ENCODE results near the gene MTA2.
"Not testable (repeated sequence)": the region's sequence is repeated elsewhere in the genome, so short reads cannot be mapped to it uniquely, and the experiment has no call there.

The MTA2 gene

DNA sequence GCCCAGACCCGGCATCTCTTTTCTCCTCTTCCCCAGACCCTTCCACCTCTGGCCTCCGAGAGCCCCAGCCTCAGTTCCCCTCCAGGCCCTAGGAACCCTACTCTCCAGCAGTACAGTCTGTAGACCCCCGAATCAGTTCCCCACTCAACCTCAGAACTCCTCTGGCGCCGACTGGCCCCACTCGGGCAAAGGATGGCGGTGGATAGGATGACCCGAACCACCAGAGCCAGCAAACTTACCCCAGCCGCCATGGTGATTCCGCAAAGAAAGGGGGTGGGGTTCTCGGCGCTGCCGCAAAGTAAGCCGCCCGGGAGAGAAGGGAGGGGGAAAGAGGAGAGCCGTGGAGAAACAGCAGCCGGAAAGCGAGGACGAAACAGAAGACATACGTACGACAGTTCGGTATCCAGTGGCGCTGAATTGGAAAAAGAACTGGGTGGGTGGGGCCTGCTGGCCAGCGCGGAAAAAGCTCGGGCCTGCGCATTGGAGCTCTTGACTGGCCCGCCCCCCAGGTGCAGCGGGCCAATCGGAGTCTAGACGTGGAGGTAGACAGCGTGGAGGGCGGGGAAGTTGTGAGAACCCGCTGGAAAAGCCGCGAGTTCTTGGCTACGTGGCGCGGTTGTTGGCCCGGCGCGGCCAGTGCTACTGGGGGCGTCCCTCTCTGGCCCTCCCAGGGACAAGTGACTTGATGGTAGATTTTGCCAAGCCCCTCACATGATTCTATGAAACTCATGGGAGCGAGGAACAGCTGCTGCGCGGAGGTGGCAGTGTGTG, 27.9 kb downstream of the MTA2 start, which contains the start of gene EEF1G:
Gene EEF1G, minus strand, starts transcription at position 300 of the 771 bp plus-strand sequence. Its CDS starts 49 bp downstream, at position 251.
- H2BK15ac ChIP-seq (replicated peaks; ENCODE audit: low read depth), result no peak within 1 kb of the TSS
- WGBS (ENCODE audit: extremely low coverage, insufficient coverage, low lambda C conversion rate), result no CpG with 5 or more reads among the region's 46 CpGs

DNA sequence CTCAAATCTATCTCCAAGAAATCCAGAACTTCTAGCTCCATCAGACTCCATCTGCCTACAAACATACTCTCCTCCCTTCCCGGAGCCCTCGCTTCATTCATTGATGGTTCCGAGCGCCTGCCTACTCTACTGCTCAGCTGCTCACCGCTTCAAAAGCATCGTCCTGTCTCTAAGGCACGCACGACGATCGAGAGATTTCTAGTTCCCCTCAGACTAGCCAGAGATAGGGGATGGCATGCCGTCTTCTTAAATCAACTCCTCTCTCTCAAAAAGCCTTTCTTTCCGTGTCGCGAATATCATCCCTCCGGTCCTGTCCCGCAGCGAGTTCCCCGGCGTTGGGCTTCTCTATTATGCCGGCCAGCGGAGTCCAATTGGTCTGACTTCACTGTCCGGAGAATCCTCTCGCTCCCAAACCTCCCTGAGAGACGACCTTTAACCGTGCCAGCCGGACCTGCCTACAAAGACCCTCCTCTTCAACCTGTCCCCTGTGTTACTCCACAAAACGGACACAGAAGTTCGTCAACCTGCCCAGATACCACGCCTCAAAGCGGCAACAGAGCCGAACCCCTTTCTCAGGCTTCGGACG, 28.6 kb downstream of the MTA2 start:
- no peak overlapping the region for H2BK120ac ChIP-seq (ENCODE audit: low read depth, low read length)
- peaks cover 10% of the 10 kb centered on the region for H3K79me1 ChIP-seq (ENCODE audit: low read length)
- peak; percentile 35 for DNase-seq
- no peak overlapping the region for H4K5ac ChIP-seq (ENCODE audit: low read length)
- no peak overlapping the region for H4K8ac ChIP-seq (ENCODE audit: low read depth, low read length)
- peak overlapping the region; percentile 95 for H3K56ac ChIP-seq (ENCODE audit: low read length)
- H3K18ac ChIP-seq (ENCODE audit: low read length), result peak overlapping the region; percentile 29
- H3K9ac ChIP-seq (ENCODE audit: low read length), result peak overlapping the region; percentile 93
- H3K4me1 ChIP-seq (ENCODE audit: control insufficient read depth, low read depth, low read length), result peaks cover 6% of the 10 kb centered on the region
- H3K36me3 ChIP-seq (ENCODE audit: control insufficient read depth, insufficient read depth, low read length), result peaks cover 15% of the 10 kb centered on the region
- no CpG with 5 or more reads among the region's 33 CpGs for WGBS (ENCODE audit: extremely low coverage, insufficient coverage, low lambda C conversion rate)
- H2AK5ac ChIP-seq (ENCODE audit: low read length), result peak overlapping the region; percentile 84
- H3K27ac ChIP-seq (ENCODE audit: low read depth, low read length), result peak overlapping the region; percentile 82
- H3K4ac ChIP-seq (ENCODE audit: low read depth, low read length), result peak overlapping the region; percentile 49
- H3K4me2 ChIP-seq (ENCODE audit: low read length), result peak overlapping the region; percentile 63
- peaks cover 40% of the 10 kb centered on the region for H3K79me2 ChIP-seq (ENCODE audit: control insufficient read depth, insufficient read depth, low read length)
- H3K23ac ChIP-seq (ENCODE audit: low read length), result peak overlapping the region; percentile 51
- H3K27me3 ChIP-seq (ENCODE audit: insufficient read depth, low read length, poor library complexity), result no peaks in the 10 kb centered on the region
- H2BK15ac ChIP-seq (replicated peaks; ENCODE audit: low read depth), result no peak overlapping the region
- peak overlapping the region; percentile 64 for H2BK5ac ChIP-seq (ENCODE audit: low read length)
- peak overlapping the region; percentile 91 for H3K4me3 ChIP-seq (ENCODE audit: low read length)

More for the DNA sequence above, 27.9 kb downstream of the MTA2 start, which contains the start of gene EEF1G:
- Histone ChIP-seq H2AK5ac (ENCODE audit: low read length) (peak within 1 kb of the TSS; percentile 84), H3K79me1 (ENCODE audit: low read length) (peaks cover 10% of the 10 kb centered on the region), H3K4me1 (ENCODE audit: control insufficient read depth, low read depth, low read length) (peaks cover 6% of the 10 kb centered on the region), H3K18ac (ENCODE audit: low read length) (peak within 1 kb of the TSS; percentile 52), H3K27me3 (ENCODE audit: insufficient read depth, low read length, poor library complexity) (no peaks in the 10 kb centered on the region), H3K9ac (ENCODE audit: low read length) (peak within 1 kb of the TSS; percentile 93), H3K36me3 (ENCODE audit: control insufficient read depth, insufficient read depth, low read length) (peaks cover 15% of the 10 kb centered on the region), H4K8ac (ENCODE audit: low read depth, low read length) (no peak within 1 kb of the TSS), H3K4me3 (ENCODE audit: low read length) (peak within 1 kb of the TSS; percentile 91), H2BK120ac (ENCODE audit: low read depth, low read length) (no peak within 1 kb of the TSS), H3K4ac (ENCODE audit: low read depth, low read length) (peak within 1 kb of the TSS; percentile 58), H3K4me2 (ENCODE audit: low read length) (peak within 1 kb of the TSS; percentile 92), H4K5ac (ENCODE audit: low read length) (no peak within 1 kb of the TSS), H3K27ac (ENCODE audit: low read depth, low read length) (peak within 1 kb of the TSS; percentile 82), H3K56ac (ENCODE audit: low read length) (peak within 1 kb of the TSS; percentile 95), H3K23ac (ENCODE audit: low read length) (peak within 1 kb of the TSS; percentile 51), H2BK5ac (ENCODE audit: low read length) (peak within 1 kb of the TSS; percentile 64), H3K79me2 (ENCODE audit: control insufficient read depth, insufficient read depth, low read length) (peaks cover 40% of the 10 kb centered on the region)
- DNase-seq, result peak; percentile 100

DNA sequence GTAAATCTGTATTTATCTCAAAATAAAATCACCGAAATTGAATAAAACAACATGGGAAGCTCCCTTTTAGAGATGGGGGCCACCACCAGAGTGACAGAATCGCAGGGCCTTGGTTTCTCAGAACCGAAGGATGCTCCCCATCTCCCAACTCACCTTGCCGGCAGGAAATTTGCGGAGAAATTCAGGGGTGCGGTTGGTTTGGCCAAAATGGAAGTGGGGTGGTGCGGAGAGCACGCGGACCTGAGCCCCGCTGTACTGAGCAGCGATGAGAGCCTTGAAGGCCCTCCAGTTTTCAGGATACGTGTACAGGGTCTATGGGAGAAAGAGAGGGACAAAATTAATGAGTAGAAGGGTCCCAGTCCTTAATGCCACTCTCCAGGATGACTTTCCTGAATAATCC, 29.2 kb downstream of the MTA2 start:
- H3K56ac ChIP-seq (ENCODE audit: low read length), result peak overlapping the region; percentile 95
- DNase-seq, result no peak
- no peak overlapping the region for H4K8ac ChIP-seq (ENCODE audit: low read depth, low read length)
- no peaks in the 10 kb centered on the region for H3K27me3 ChIP-seq (ENCODE audit: insufficient read depth, low read length, poor library complexity)
- H2AK5ac ChIP-seq (ENCODE audit: low read length), result no peak overlapping the region
- H3K4me2 ChIP-seq (ENCODE audit: low read length), result peak overlapping the region; percentile 63
- H3K79me1 ChIP-seq (ENCODE audit: low read length), result peaks cover 10% of the 10 kb centered on the region
- H3K36me3 ChIP-seq (ENCODE audit: control insufficient read depth, insufficient read depth, low read length), result peaks cover 15% of the 10 kb centered on the region
- H3K9ac ChIP-seq (ENCODE audit: low read length), result peak overlapping the region; percentile 93
- peaks cover 6% of the 10 kb centered on the region for H3K4me1 ChIP-seq (ENCODE audit: control insufficient read depth, low read depth, low read length)
- H2BK15ac ChIP-seq (replicated peaks; ENCODE audit: low read depth), result no peak overlapping the region
- H3K79me2 ChIP-seq (ENCODE audit: control insufficient read depth, insufficient read depth, low read length), result peaks cover 40% of the 10 kb centered on the region
- H3K27ac ChIP-seq (ENCODE audit: low read depth, low read length), result no peak overlapping the region
- no peak overlapping the region for H3K4ac ChIP-seq (ENCODE audit: low read depth, low read length)
- WGBS (ENCODE audit: extremely low coverage, insufficient coverage, low lambda C conversion rate), result no CpG with 5 or more reads among the region's 12 CpGs
- H3K18ac ChIP-seq (ENCODE audit: low read length), result no peak overlapping the region
- H3K4me3 ChIP-seq (ENCODE audit: low read length), result peak overlapping the region; percentile 91
- H4K5ac ChIP-seq (ENCODE audit: low read length), result no peak overlapping the region
- no peak overlapping the region for H2BK120ac ChIP-seq (ENCODE audit: low read depth, low read length)
- no peak overlapping the region for H3K23ac ChIP-seq (ENCODE audit: low read length)
- H2BK5ac ChIP-seq (ENCODE audit: low read length), result no peak overlapping the region

DNA sequence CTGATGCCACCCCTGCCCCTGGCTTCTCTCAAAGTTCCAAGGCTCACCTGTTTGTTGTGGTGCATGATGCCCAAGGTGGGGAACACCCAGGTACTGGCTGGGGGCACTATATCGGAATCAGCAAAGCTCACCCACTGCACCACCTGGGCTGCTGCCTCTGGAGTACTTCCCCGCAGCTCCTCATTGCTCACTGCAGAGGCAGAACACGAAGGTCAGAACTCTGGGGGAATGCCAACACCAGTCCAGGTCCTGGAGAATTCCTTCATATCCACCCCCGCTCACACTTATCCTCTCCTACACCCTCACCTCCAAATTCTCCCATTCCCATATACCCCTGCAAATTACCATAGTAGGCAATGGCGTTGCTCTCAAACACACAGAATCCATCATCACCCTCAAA, 30.2 kb downstream of the MTA2 start:
- not testable (repeated sequence) for H2BK5ac ChIP-seq (ENCODE audit: low read length); H3K4me3 ChIP-seq (ENCODE audit: low read length); H2AK5ac ChIP-seq (ENCODE audit: low read length); H3K4me1 ChIP-seq (ENCODE audit: control insufficient read depth, low read depth, low read length); H2BK15ac ChIP-seq (replicated peaks; ENCODE audit: low read depth); H2BK120ac ChIP-seq (ENCODE audit: low read depth, low read length); DNase-seq; H3K18ac ChIP-seq (ENCODE audit: low read length); H3K27me3 ChIP-seq (ENCODE audit: insufficient read depth, low read length, poor library complexity); H4K5ac ChIP-seq (ENCODE audit: low read length); H3K27ac ChIP-seq (ENCODE audit: low read depth, low read length); H4K8ac ChIP-seq (ENCODE audit: low read depth, low read length); H3K4ac ChIP-seq (ENCODE audit: low read depth, low read length); H3K23ac ChIP-seq (ENCODE audit: low read length)
- Histone ChIP-seq H3K4me2 (ENCODE audit: low read length) (peak overlapping the region; percentile 4), H3K79me2 (ENCODE audit: control insufficient read depth, insufficient read depth, low read length) (peaks cover 48% of the 10 kb centered on the region), H3K79me1 (ENCODE audit: low read length) (peaks cover 12% of the 10 kb centered on the region), H3K56ac (ENCODE audit: low read length) (peak overlapping the region; percentile 60), H3K36me3 (ENCODE audit: control insufficient read depth, insufficient read depth, low read length) (peaks cover 22% of the 10 kb centered on the region), H3K9ac (ENCODE audit: low read length) (peak overlapping the region; percentile 93)
- 100% methylated on average over 1 of the region's 5 CpGs for WGBS (ENCODE audit: extremely low coverage, insufficient coverage, low lambda C conversion rate)

DNA sequence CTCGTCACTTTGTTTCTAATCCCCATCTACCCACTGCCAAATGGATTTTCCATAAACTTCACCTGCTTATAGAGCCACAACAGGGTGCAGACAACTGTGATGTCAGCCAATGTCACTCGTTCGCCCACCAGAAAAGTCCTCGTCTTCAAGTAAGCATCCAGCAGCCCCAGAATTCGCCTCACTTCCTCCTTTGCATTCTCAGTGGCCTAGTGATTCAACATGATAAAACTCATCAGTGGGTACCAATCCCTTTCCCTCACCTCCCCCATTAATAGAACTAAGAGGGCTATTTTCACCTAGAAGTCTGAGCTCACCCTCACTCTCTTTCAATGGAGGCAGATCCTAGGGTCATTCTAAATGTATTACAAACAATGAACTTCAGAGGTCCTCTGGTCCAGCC, 30.8 kb downstream of the MTA2 start:
- WGBS (ENCODE audit: extremely low coverage, insufficient coverage, low lambda C conversion rate), result no CpG with 5 or more reads among the region's 5 CpGs
- H3K18ac ChIP-seq (ENCODE audit: low read length); H3K4me3 ChIP-seq (ENCODE audit: low read length); DNase-seq; H2BK5ac ChIP-seq (ENCODE audit: low read length); H3K27ac ChIP-seq (ENCODE audit: low read depth, low read length); H2AK5ac ChIP-seq (ENCODE audit: low read length); H3K27me3 ChIP-seq (ENCODE audit: insufficient read depth, low read length, poor library complexity); H2BK120ac ChIP-seq (ENCODE audit: low read depth, low read length); H4K8ac ChIP-seq (ENCODE audit: low read depth, low read length); H3K23ac ChIP-seq (ENCODE audit: low read length); H2BK15ac ChIP-seq (replicated peaks; ENCODE audit: low read depth); H3K4me2 ChIP-seq (ENCODE audit: low read length); H3K4ac ChIP-seq (ENCODE audit: low read depth, low read length); H4K5ac ChIP-seq (ENCODE audit: low read length); H3K4me1 ChIP-seq (ENCODE audit: control insufficient read depth, low read depth, low read length): not testable (repeated sequence)
- H3K9ac ChIP-seq (ENCODE audit: low read length), result peak overlapping the region; percentile 93
- H3K79me2 ChIP-seq (ENCODE audit: control insufficient read depth, insufficient read depth, low read length), result peaks cover 53% of the 10 kb centered on the region
- peak overlapping the region; percentile 60 for H3K56ac ChIP-seq (ENCODE audit: low read length)
- H3K36me3 ChIP-seq (ENCODE audit: control insufficient read depth, insufficient read depth, low read length), result peaks cover 26% of the 10 kb centered on the region
- peaks cover 12% of the 10 kb centered on the region for H3K79me1 ChIP-seq (ENCODE audit: low read length)
